HG03558 (cell line): ENCODE data around the gene TMEM270.

Source experiments
- ATAC-seq: cut with Tn5 transposase; IDR thresholded peaks from one replicate; pipeline ENCODE4 v1.9.1; 2021; ENCODE audit warnings: moderate number of reproducible peaks; ENCODE audit not compliant: unreplicated experiment; ENCODE audit errors: extremely low read depth

TMEM270 gene

GRCh38 chr7:73851410-73852338 is 9.3 kb upstream of the TMEM270 start:
- ATAC-seq, result peak; percentile 84

GRCh38 chr7:73852500-73852899 is 8.5 kb upstream of the TMEM270 start:
- ATAC-seq, result no peak

GRCh38 chr7:73856941-73857340 is 4.0 kb upstream of the TMEM270 start:
- ATAC-seq, result no peak

- no peak for ATAC-seq
Observed at GRCh38 chr7:73858807-73859206, 2.2 kb upstream of the TMEM270 start.

- no peak for ATAC-seq
Observed at GRCh38 chr7:73861305-73861704, 346 bp downstream of the TMEM270 start.

- no peak for ATAC-seq
Observed at GRCh38 chr7:73864981-73865711, 4.2 kb downstream of the TMEM270 start.

- ATAC-seq, result no peak
Observed at GRCh38 chr7:73865738-73866445, 4.9 kb downstream of the TMEM270 start.

GRCh38 chr7:73866446-73866767 is 5.4 kb downstream of the TMEM270 start:
- ATAC-seq, result no peak

- no peak for ATAC-seq
Observed at GRCh38 chr7:73869011-73869798, 8.2 kb downstream of the TMEM270 start.

- no peak for ATAC-seq
Observed at GRCh38 chr7:73870041-73870492, 9.1 kb downstream of the TMEM270 start.

GRCh38 chr7:73871163-73872011 is 10.4 kb downstream of the TMEM270 start:
- no peak for ATAC-seq

- ATAC-seq, result no peak
Observed at GRCh38 chr7:73872056-73872908, 11.3 kb downstream of the TMEM270 start.

GRCh38 chr7:73876361-73876760 is 15.4 kb downstream of the TMEM270 start:
- ATAC-seq, result no peak

- no peak for ATAC-seq
Observed at GRCh38 chr7:73876973-73877372, 16.0 kb downstream of the TMEM270 start.

GRCh38 chr7:73879977-73880681 is 19.2 kb downstream of the TMEM270 start:
- ATAC-seq, result no peak

- no peak for ATAC-seq
Observed at GRCh38 chr7:73880755-73881328, 19.9 kb downstream of the TMEM270 start.

- ATAC-seq, result no peak
Observed at GRCh38 chr7:73881352-73882046, 20.5 kb downstream of the TMEM270 start.
